GM19023 (cell line): Measurements from ENCODE around the gene NOTUM.

Experiments used
- ATAC-seq: cut with Tn5 transposase; IDR thresholded peaks from one replicate; pipeline ENCODE4 v1.9.1; 2021; ENCODE audit warnings: mild to moderate bottlenecking, moderate library complexity; ENCODE audit not compliant: unreplicated experiment

NOTUM gene

GRCh38 chr17:81978524-81979298, 17.7 kb upstream of the NOTUM start:
- no peak for ATAC-seq

- peak; percentile 80 for ATAC-seq
Observed at GRCh38 chr17:81977211-81977808, 16.3 kb upstream of the NOTUM start, which contains the start of gene ASPSCR1. TSS of gene ASPSCR1 (plus strand) at chr17:81977629. CDS start at chr17:81977647, 18 bp downstream.

GRCh38 chr17:81976332-81977210, 15.6 kb upstream of the NOTUM start:
- peak; percentile 3 for ATAC-seq

- ATAC-seq: no peak
Observed at GRCh38 chr17:81973432-81973831, 12.4 kb upstream of the NOTUM start.

GRCh38 chr17:81968850-81969812, 8.1 kb upstream of the NOTUM start:
- no peak for ATAC-seq

GRCh38 chr17:81968396-81968745, 7.4 kb upstream of the NOTUM start:
- ATAC-seq: no peak

- peak; percentile 48 for ATAC-seq
Observed at GRCh38 chr17:81967533-81968395, 6.8 kb upstream of the NOTUM start.

GRCh38 chr17:81967244-81967532, 6.2 kb upstream of the NOTUM start:
- no peak for ATAC-seq

GRCh38 chr17:81966343-81967243, 5.6 kb upstream of the NOTUM start:
- no peak for ATAC-seq

GRCh38 chr17:81964081-81964849, 3.3 kb upstream of the NOTUM start:
- ATAC-seq: no peak

- no peak for ATAC-seq
Observed at GRCh38 chr17:81962499-81963441, 1.8 kb upstream of the NOTUM start.

GRCh38 chr17:81961521-81962498, 823 bp upstream of the NOTUM start:
- no peak for ATAC-seq

GRCh38 chr17:81960130-81960958, 643 bp downstream of the NOTUM start:
- ATAC-seq: no peak

- ATAC-seq: peak; percentile 62
Observed at GRCh38 chr17:81959362-81960129, 1.4 kb downstream of the NOTUM start.
